ENCODE data around the gene NHS.

- TF ChIP-seq CTCF (IDR thresholded peaks at IDR 0.05) (no peak), POLR2A (IDR thresholded peaks at IDR 0.05) (no peak)
These were observed 65.3 kb downstream of the NHS start for GRCh38 chrX:17440258-17440657.
